ENCODE measurements around the gene STYX. TPM values are rescaled to one million over a fixed set of nuclear protein-coding genes. Genes with fewer than 3 reads are reported as not detected.

Gene STYX
- total and polyA plus RNA-seq, 2 of the 8 experiments (the other 6 are each of a cell fraction or from before 2014, with no cell fraction given): 8.3 to 29.0 TPM

GRCh38 chr14:52767058-52767833 is 37.3 kb downstream of the STYX start (continued):
- TF ChIP-seq NANOG (IDR thresholded peaks at IDR 0.05; ENCODE audit: insufficient read depth, low read depth, low read length, poor library complexity, severe bottlenecking): no peak
- no peak for TF ChIP-seq CBX8 (IDR thresholded peaks at IDR 0.05; ENCODE audit: borderline replicate concordance, low read depth, low read length)
- no peak for TF ChIP-seq SRF (IDR thresholded peaks at IDR 0.05; ENCODE audit: low read depth, low read length)
- no peak for TF ChIP-seq CEBPB (IDR thresholded peaks at IDR 0.05; ENCODE audit: low read depth, low read length)

All from H1 (cell line).